WI38 (cell line): Measurements from ENCODE around the gene UBAP2.
"Not testable (repeated sequence)": the region's sequence is repeated elsewhere in the genome, so short reads cannot be mapped to it uniquely, and the experiment has no call there.

Experiments used
- H3K4me3 ChIP-seq: 2 replicates; pipeline ENCODE4 v1.5.1; 2011; ENCODE audit warnings: low read depth, mild to moderate bottlenecking, control low read depth, low read length
- TF ChIP-seq, protein P1 (sequence below): IDR thresholded peaks from 2 replicates; pipeline ENCODE4 v1.5.1; 2012; ENCODE audit warnings: low read depth, mild to moderate bottlenecking, control low read depth, low read length

UBAP2 gene

GRCh38 chr9:34032631-34033030 is 16.1 kb downstream of the UBAP2 start:
- no peak overlapping the region for H3K4me3 ChIP-seq
- TF ChIP-seq, protein P1, sequence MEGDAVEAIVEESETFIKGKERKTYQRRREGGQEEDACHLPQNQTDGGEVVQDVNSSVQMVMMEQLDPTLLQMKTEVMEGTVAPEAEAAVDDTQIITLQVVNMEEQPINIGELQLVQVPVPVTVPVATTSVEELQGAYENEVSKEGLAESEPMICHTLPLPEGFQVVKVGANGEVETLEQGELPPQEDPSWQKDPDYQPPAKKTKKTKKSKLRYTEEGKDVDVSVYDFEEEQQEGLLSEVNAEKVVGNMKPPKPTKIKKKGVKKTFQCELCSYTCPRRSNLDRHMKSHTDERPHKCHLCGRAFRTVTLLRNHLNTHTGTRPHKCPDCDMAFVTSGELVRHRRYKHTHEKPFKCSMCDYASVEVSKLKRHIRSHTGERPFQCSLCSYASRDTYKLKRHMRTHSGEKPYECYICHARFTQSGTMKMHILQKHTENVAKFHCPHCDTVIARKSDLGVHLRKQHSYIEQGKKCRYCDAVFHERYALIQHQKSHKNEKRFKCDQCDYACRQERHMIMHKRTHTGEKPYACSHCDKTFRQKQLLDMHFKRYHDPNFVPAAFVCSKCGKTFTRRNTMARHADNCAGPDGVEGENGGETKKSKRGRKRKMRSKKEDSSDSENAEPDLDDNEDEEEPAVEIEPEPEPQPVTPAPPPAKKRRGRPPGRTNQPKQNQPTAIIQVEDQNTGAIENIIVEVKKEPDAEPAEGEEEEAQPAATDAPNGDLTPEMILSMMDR, result no peak

GRCh38 chr9:34027845-34028574 is 20.7 kb downstream of the UBAP2 start:
- H3K4me3 ChIP-seq, result no peak overlapping the region
- TF ChIP-seq, protein P1, result no peak

GRCh38 chr9:34025811-34026210 is 22.9 kb downstream of the UBAP2 start:
- H3K4me3 ChIP-seq, result no peak overlapping the region
- TF ChIP-seq, protein P1, result no peak

- H3K4me3 ChIP-seq, result no peak overlapping the region
- TF ChIP-seq, protein P1, result no peak
Measured at GRCh38 chr9:34025062-34025461, 23.6 kb downstream of the UBAP2 start.

DNA sequence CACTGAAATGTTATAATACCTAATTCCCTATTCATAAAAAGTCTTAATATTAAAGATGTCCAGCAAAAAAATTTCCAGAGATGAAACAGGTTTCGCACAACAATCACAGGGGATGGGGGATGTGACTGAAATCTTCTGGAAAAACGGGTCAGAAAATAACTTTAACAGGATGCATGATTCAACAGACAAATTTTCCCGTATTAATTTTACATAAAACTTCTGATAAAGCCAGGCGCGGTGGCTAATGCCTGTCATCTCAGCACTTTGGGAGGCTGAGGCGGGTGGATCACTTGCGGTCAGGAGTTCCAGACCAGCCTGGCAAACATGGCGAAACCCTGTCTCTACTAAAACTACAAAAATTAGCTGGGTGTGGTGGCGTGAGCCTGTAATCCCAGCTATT is 24.2 kb downstream of the UBAP2 start:
- not testable (repeated sequence) for H3K4me3 ChIP-seq

DNA sequence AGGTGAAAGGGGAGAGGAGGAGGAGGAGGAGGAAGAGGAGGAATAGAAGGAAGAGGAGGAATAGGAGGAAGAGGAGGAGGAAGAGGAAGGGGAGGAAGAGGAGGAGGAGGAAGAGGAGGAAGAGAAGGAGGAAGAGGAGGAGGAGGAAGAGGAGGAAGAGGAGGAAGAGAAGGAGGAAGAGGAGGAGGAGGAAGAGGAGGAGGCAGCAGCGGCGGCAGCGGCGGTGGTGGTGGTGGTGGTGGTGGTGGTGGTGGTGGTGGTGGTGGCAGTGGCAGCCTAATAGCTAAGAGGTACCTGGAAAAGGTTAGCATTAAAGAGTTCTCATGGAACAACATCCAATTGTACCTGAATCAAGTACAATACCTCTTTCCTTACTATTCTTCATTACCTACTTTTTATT is 32.5 kb downstream of the UBAP2 start:
- no peak overlapping the region for H3K4me3 ChIP-seq
- TF ChIP-seq, protein P1, result no peak

- H3K4me3 ChIP-seq, result no peak overlapping the region
- TF ChIP-seq, protein P1, result no peak
Measured at GRCh38 chr9:34010979-34011378, 37.7 kb downstream of the UBAP2 start.

DNA sequence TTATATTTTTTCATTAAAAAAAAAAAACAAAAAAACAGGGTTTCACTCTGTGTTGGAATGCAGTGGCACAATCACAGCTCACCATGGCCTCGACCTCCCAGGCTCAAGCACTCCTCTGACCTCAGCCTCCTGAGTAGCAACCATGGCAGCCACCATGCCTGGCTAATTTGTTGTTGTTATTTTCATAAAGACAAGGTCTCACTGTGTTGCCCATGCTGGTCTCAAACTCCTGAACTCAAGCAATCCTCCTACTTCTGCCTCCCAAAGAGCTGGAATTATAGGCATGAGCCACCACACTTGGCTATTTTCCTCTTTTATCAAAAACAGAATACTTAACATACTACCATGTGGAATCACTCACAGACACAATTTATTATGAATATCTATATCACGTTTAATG is 46.7 kb downstream of the UBAP2 start:
- TF ChIP-seq, protein P1, result no peak
- H3K4me3 ChIP-seq, result no peak overlapping the region
